GM21515 (cell line): ENCODE data around the gene SLCO3A1.

Experiments used
- ATAC-seq: cut with Tn5 transposase; IDR thresholded peaks from one replicate; pipeline ENCODE4 v1.9.1; 2021; ENCODE audit not compliant: unreplicated experiment

SLCO3A1 gene

DNA sequence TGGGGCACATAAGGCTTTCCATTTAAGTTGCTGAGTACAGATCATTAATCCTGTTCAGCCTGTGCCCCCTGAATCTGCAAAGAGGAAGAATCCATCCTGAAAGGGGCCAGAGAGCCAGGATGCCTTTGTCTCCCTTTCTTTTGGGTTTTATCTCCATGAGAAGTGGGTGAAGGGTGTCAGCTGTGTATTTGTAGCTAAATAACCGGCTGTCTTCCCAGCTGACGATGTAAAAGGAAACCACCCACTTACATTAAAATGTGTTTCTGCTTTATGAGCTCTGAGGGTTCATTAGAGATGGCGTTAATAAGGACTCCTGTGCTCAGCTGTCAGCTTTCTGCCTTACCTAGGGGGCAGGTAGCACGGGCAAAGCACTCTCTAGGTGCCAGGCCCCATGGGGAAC is 83.4 kb downstream of the SLCO3A1 start:
- ATAC-seq: no peak

DNA sequence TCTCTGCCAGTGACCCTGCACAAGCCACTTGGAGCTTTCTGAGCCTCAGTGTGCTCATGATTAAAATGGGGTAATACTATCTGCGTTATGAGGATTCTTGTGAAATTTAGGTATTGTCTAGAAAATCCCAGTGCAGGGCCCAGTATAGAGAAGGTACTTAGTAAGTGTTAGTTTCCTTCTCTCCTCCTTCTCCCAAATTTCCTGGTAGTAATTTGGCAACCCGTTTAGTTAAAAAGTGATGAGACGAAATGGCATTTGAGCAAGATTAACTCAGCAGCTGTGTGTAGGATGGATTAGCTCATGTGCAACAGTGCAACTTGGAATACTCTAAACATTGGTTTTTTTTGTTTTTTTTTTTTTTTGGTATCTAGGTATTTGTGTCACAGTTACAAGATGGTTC is 84.6 kb downstream of the SLCO3A1 start:
- ATAC-seq: no peak

DNA sequence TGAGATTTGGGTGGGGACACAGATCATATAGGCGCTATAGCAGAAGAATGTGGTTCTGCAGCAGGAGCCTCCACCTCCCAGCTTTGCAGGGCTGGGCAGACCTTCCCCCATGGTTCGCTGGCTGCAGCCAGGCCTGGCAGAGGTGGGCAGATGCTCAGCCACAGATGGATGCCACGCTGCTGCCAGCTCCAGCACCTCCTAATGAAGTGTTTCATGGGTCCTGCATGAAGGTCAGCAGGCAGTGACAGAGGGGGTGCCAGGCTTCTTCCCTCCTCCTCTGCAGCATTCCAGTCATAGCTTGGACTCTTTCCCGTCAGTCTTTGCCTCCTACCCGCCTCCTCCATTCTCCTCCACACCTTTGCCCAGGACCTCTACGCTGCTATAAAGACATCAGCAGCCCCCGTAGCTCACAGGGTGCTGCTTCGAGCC is 85.9 kb downstream of the SLCO3A1 start:
- ATAC-seq: no peak

DNA sequence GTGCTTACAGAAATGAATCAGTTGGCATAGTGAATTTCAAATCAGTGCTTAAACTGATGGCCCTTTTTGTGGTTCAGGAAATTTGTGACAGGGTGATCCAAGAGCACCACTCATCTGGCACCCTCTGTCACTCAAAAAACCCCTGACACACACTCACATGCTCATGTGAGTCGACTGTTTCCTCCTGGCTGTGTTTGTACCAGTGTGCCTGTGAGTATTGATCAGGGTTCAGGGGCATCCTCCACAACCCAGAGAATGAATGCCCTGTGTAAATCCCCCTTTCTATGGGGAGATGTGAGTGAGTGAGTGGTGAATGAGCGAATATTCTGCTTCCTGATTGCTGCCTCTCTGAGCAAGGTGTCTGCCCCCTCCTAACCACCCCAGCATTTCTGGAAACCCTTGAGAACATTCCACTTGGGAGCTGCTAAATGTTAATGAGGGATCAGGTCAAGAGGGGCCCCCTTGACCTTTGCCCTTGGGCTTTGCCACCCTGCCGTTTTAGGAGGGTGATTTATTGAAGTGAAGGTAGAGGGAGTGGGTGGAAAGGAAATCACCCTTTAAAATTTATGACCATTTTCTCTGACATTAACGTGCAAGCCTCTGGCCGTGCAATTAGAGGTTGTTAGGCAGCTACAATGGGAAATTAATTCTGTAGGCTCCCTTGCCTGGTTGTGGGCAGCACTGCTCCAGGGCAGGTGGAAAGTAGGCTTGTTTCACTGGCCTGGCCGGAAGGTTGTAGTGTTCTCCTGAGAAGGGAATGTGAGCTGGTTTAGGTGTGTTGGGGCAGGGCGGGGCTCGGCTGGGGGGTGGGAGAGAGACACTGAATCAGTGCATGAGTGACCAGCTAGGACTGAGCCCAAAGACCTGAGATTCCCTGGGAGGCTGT is 87.2 kb downstream of the SLCO3A1 start:
- no peak for ATAC-seq

DNA sequence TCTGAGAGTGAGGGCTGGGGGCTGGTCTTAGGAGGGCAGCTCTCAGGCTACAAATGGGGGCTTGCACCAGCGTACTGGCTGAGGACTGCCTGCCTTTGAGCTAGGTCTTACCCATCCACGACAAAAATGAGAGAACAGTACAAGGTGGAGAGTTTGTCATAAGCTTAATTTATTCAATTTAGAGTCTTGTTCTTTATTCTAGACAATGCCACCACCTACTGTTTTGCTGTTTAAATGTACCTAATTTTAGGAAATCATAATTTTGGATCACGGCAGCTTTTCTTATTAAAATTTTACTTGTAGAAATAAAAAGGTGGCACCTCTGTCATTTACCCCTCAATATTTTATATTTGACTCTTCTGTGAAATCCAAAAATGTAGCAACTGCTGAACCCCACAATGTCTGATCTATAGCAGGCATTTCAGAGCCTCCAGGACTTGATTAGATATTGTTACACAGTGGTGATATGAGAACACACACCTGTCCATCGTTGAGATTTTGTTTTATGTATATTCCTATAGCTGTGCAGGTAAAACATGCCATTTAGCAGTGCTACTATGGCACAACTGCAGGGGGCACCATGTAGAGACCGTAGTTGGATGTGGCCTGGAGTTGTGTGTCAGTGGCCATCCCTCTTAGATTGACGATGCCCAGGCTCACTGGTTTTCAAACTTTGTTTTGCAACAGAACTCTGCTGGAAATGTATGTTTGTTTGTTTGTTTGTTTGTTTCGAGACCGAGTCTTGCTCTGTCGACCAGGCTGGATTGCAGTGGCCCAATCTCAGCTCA is 88.6 kb downstream of the SLCO3A1 start:
- no peak for ATAC-seq

DNA sequence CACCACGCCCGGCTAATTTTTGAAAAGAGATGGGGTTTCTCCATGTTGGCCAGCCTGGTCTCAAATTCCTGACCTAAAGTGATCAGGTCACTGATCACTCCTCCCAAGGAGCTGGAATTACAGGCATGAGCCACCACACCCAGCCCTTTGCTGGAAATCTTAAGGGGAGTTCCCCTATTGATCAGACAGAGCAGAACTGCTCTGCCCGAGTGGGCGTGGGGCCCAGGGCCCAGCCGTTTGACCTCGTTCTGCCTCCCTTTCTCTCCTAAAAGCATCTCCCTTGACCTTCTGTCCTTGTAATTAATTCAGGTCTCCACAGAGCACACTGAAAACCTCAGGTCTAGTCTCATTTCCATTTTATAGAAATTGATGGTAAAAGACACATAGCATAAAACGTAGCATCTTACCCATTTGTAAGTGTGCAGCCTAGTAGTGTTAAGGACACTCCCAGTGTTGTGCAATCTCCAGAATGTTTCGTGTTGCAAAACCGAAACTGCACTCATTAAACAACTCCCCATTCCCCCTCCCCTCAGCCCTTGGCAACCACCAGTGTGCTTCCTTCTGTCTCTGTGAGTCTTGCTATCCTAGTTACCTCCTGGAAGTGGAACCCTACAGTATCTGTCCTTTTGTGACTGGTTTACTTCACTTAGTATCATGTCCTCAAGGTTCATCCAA is 89.3 kb downstream of the SLCO3A1 start:
- ATAC-seq: no peak

- ATAC-seq: no peak
Measured at GRCh38 chr15:91944331-91944730, 90.8 kb downstream of the SLCO3A1 start.

- ATAC-seq: no peak
Measured at GRCh38 chr15:91945385-91945784, 91.9 kb downstream of the SLCO3A1 start.

DNA sequence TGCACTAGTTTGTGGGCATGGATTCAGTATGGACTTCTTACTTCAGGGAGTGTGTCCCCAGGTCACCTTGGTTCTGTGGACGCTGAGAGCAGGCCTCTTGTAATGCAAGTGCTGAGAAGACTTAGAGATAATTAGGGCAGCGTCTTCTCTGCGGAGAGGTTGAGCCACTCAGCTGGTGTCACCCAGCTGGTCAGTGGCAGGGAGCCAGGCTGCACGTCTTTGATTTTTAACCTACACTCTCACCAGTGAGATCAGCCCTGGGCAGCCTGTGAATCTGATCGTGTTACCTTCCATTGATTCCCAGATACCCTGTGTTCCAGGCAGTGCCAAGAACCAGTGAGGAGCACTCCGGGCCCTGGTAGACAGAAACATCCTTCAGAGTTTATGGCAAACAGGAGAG is 92.6 kb downstream of the SLCO3A1 start:
- ATAC-seq: no peak

- ATAC-seq: no peak
Measured at GRCh38 chr15:91946581-91947292, 93.2 kb downstream of the SLCO3A1 start.

DNA sequence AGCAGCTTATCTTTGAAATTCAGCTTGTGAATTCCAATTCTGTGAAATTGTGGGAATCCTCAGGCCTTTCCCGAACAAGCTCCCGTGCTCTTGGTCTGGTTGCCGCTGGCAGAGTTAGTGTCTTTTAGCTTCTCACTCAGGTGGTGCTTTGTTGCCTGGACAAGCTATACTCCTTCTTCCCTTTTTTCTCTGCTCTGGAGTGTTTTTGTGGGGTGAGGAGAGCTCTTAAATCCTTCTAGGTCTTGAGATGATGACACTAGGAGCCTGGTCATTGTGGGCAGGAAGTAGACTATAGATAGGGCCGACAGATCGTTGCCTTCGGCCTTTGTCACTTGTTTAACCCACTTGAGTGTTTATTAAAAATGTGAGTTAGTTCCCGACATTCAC is 93.8 kb downstream of the SLCO3A1 start:
- ATAC-seq: no peak

- ATAC-seq: no peak
Measured at GRCh38 chr15:91947683-91948608, 94.4 kb downstream of the SLCO3A1 start.

- ATAC-seq: no peak
Measured at GRCh38 chr15:91949361-91949760, 95.9 kb downstream of the SLCO3A1 start.

- no peak for ATAC-seq
Measured at GRCh38 chr15:91950054-91950453, 96.5 kb downstream of the SLCO3A1 start.

- ATAC-seq: no peak
Measured at GRCh38 chr15:91950631-91951329, 97.3 kb downstream of the SLCO3A1 start.

- ATAC-seq: no peak
Measured at GRCh38 chr15:91952216-91952615, 98.7 kb downstream of the SLCO3A1 start.

DNA sequence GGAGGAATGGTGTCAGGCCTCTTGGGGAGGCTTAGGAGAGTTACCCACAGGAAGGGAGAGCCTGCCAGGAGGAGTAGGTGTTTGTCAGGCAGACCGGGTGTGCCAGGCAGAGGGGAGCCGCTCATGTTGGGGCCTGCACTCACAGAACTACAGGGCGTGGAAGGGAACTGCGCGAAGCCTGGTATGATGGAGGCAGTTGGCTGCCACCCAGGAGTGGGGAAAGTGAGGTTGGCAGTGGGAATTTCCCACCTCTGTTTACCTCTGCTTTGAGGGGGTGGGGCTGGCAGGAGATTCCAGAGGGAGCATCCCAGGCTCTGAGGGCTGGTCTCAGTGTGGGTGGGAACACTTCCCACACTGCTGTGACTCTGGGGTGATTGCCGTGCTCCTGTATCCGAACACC is 99.9 kb downstream of the SLCO3A1 start:
- no peak for ATAC-seq

DNA sequence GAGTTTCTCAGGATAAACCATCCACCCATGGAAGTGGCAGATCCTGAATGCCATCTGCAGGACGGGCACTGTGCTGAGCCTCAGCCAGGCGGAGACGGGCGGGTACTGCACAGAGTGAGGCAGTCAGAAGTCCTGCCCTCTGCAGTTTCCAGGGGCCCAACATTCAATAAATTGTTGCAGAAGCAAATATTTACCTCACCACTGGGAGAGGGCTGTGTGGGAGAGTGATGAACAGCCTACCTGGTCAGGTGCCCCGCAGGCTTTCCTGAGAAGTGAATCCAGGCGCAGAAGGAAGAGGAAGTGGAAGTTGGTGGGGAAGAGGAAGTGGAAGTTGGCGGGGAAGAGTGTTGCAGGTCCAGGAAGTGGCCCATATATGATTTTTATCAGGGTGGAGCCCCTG is 100.8 kb downstream of the SLCO3A1 start:
- ATAC-seq: no peak

GRCh38 chr15:91956026-91956723 is 102.7 kb downstream of the SLCO3A1 start:
- no peak for ATAC-seq
